T-cell (primary cell): Measurements from ENCODE around the gene ANK3. TPM values are rescaled to one million over a fixed set of nuclear protein-coding genes. Genes with fewer than 3 reads are reported as not detected.

Experiments used
- ATAC-seq, 4 experiments: fragments of 200-7000 bp in 3 of 4; fragments of 150-1000 bp in 1 of 4; cut with Tn5 transposase; replicated peaks in 1 of 4; 1 replicate in 3 of 4; 2 replicates in 1 of 4; pipeline ENCODE4 v1.10.0; 2021; ENCODE audit warnings: moderate library complexity in 3 of 4, mild to moderate bottlenecking in 2 of 4, moderate number of reproducible peaks in 1 of 4
- CTCF ChIA-PET, 2 donors: fragments of 300-600 bp; sonication (Branson Sonifier 250); formaldehyde crosslinking; loops; one replicate each; lab custom pipeline; 2022; ENCODE audit warnings: antibody characterized with exemption in 2 of 2; lab: Charles Lee
- POLR2A ChIA-PET, 2 donors: fragments of 300-600 bp; sonication (Branson Sonifier 250); formaldehyde crosslinking; loops; one replicate each; lab custom pipeline; 2022; ENCODE audit warnings: antibody characterized with exemption in 2 of 2; lab: Charles Lee
- DNase-seq, 35 experiments: peaks; one replicate each; pipeline versions ENCODE4 v3.0.0 to v3.0.0-alpha.2; 2013 to 2023
- H3K27ac ChIP-seq: one replicate; pipeline ENCODE4 v1.5.1; 2013; ENCODE audit warnings: low read length
- H3K27me3 ChIP-seq, 2 experiments: replicated peaks in 1 of 2; 1 replicate in 1 of 2; 2 replicates in 1 of 2; pipeline versions ENCODE4 v1.6.1 to v1.7.0; 2013; ENCODE audit warnings: low read length in 1 of 2, mixed read lengths in 1 of 2; ENCODE audit not compliant: control insufficient read depth in 2 of 2, insufficient read depth in 2 of 2; ENCODE audit errors: extremely low read depth in 1 of 2
- H3K36me3 ChIP-seq, 2 donors: 1 replicate in 1 of 2; 2 replicates in 1 of 2; pipeline versions ENCODE4 v1.6.1 to v1.7.0; 2013; ENCODE audit warnings: low read length in 1 of 2; ENCODE audit not compliant: control insufficient read depth in 2 of 2, insufficient read depth in 1 of 2; ENCODE audit errors: extremely low read depth in 1 of 2
- H3K4me1 ChIP-seq, 2 experiments: 1 replicate in 1 of 2; 2 replicates in 1 of 2; pipeline versions ENCODE4 v1.6.1 to v1.7.0; 2013; ENCODE audit warnings: low read length in 2 of 2, mixed read lengths in 1 of 2; ENCODE audit not compliant: insufficient read depth in 2 of 2, control insufficient read depth in 1 of 2; ENCODE audit errors: extremely low read depth in 1 of 2
- H3K4me3 ChIP-seq, 2 donors: 1 replicate in 1 of 2; 2 replicates in 1 of 2; pipeline versions ENCODE4 v1.5.1 to v1.7.0; 2013; ENCODE audit warnings: mild to moderate bottlenecking in 2 of 2, low read length in 1 of 2, moderate library complexity in 1 of 2; ENCODE audit not compliant: control insufficient read depth in 1 of 2; ENCODE audit errors: extremely low read depth in 1 of 2
- H3K9me3 ChIP-seq: 2 replicates; pipeline ENCODE4 v1.7.0; 2013
- H3K27ac Mint-ChIP-seq, 2 donors: one replicate each; pipeline ENCODE4 v1.8.0; 2020 to 2021; ENCODE audit warnings: mild to moderate bottlenecking in 2 of 2, mixed read lengths in 2 of 2
- H3K27me3 Mint-ChIP-seq, 2 donors: one replicate each; pipeline ENCODE4 v1.8.0; 2021 to 2022; ENCODE audit warnings: mixed read lengths in 2 of 2
- H3K36me3 Mint-ChIP-seq: one replicate; pipeline ENCODE4 v1.8.0; 2021; ENCODE audit warnings: mixed read lengths
- H3K4me1 Mint-ChIP-seq, 3 donors: one replicate each; pipeline ENCODE4 v1.8.0; 2020 to 2022; ENCODE audit warnings: mixed read lengths in 3 of 3, mild to moderate bottlenecking in 1 of 3
- H3K4me3 Mint-ChIP-seq, 3 donors: one replicate each; pipeline ENCODE4 v1.8.0; 2020 to 2022; ENCODE audit warnings: mild to moderate bottlenecking in 3 of 3, mixed read lengths in 3 of 3, moderate library complexity in 3 of 3
- H3K9me3 Mint-ChIP-seq, 3 donors: one replicate each; pipeline ENCODE4 v1.8.0; 2020 to 2022; ENCODE audit warnings: mixed read lengths in 3 of 3
- WGBS: methylation state at CpG from one replicate; pipeline ENCODE4 v1.1.5; 2013; ENCODE audit warnings: missing lambda C conversion rate; ENCODE audit not compliant: insufficient coverage; 5-methylcytosine and 5-hydroxymethylcytosine counted together
- total RNA-seq, 35 experiments: library from RNA in 6 of 35; stranded (reverse) in 6 of 35; fragments of 120-200 nt in 1 of 35; gene quantifications; one replicate each; pipeline versions ENCODE4 v1.2.1 to v1.2.4 and lab custom pipeline; 2013 to 2026

Gene ANK3
- total RNA-seq, 5 donors from 2014 or later (not counting 1 experiment from before 2014, with no cell fraction given), result 43.0 to 74.8 (median 56.7) TPM

GRCh38 chr10:60349426-60349825, 40.2 kb downstream of the ANK3 start:
- no peaks in the 10 kb centered on the region for H3K9me3 ChIP-seq
- no peaks in the 10 kb centered on the region for H3K36me3 ChIP-seq
- no peak overlapping the region for H3K27ac ChIP-seq
- H3K4me3 Mint-ChIP-seq, result no peak overlapping the region
- no CpG with 5 or more reads among the region's 2 CpGs for WGBS
- no peaks in the 10 kb centered on the region for H3K36me3 Mint-ChIP-seq
- POLR2A ChIA-PET, result interaction anchor here in 1 of 2 donors (0.6 kb wide), 1 partner anchor 1773 kb away, joined by 3 read pairs; no protein-coding TSS in a partner anchor
- no peaks in the 10 kb centered on the region for H3K4me1 ChIP-seq
- peaks cover 0 to 22% (median 13%) of the 10 kb centered on the region in 3 donors for H3K4me1 Mint-ChIP-seq
- no peak overlapping the region for H3K4me3 ChIP-seq
- H3K27me3 ChIP-seq, result no peaks in the 10 kb centered on the region
- ATAC-seq (no peak), DNase-seq (no peak)
- H3K27ac Mint-ChIP-seq, result no peak overlapping the region
- CTCF ChIA-PET, result no interaction called here
- H3K9me3 Mint-ChIP-seq, result no peaks in the 10 kb centered on the region
- no peaks in the 10 kb centered on the region for H3K27me3 Mint-ChIP-seq

- no peak overlapping the region for H3K4me3 Mint-ChIP-seq
- no peaks in the 10 kb centered on the region for H3K4me1 ChIP-seq
- peaks cover 0 to 22% (median 13%) of the 10 kb centered on the region in 3 donors for H3K4me1 Mint-ChIP-seq
- DNase-seq (no peak), ATAC-seq (no peak)
- no peaks in the 10 kb centered on the region for H3K36me3 ChIP-seq
- no peak overlapping the region for H3K27ac Mint-ChIP-seq
- ChIA-PET POLR2A (interaction anchor here in 1 of 2 donors (0.6 kb wide), 1 partner anchor 1773 kb away, joined by 3 read pairs; no protein-coding TSS in a partner anchor), CTCF (no interaction called here)
- H3K27me3 ChIP-seq, result no peaks in the 10 kb centered on the region
- H3K9me3 ChIP-seq, result no peaks in the 10 kb centered on the region
- no peak overlapping the region for H3K27ac ChIP-seq
- H3K36me3 Mint-ChIP-seq, result no peaks in the 10 kb centered on the region
- H3K9me3 Mint-ChIP-seq, result no peaks in the 10 kb centered on the region
- H3K4me3 ChIP-seq, result no peak overlapping the region
- WGBS, result 100% methylated on average over 1 of the region's 2 CpGs
- H3K27me3 Mint-ChIP-seq, result no peaks in the 10 kb centered on the region
These were observed 40.7 kb downstream of the ANK3 start for GRCh38 chr10:60348982-60349381.

GRCh38 chr10:60347270-60347669, 42.4 kb downstream of the ANK3 start:
- Mint-ChIP-seq H3K4me1 (peaks cover 0 to 18% (median 17%) of the 10 kb centered on the region in 3 donors), H3K36me3 (no peaks in the 10 kb centered on the region), H3K27me3 (no peaks in the 10 kb centered on the region), H3K27ac (no peak overlapping the region), H3K4me3 (no peak overlapping the region), H3K9me3 (no peaks in the 10 kb centered on the region)
- CTCF ChIA-PET, result no interaction called here
- ATAC-seq (no peak), DNase-seq (no peak)
- Histone ChIP-seq H3K27me3 (no peaks in the 10 kb centered on the region), H3K9me3 (no peaks in the 10 kb centered on the region), H3K36me3 (no peaks in the 10 kb centered on the region), H3K27ac (no peak overlapping the region), H3K4me1 (no peaks in the 10 kb centered on the region), H3K4me3 (no peak overlapping the region)
- WGBS, result 100% methylated on average over 1 of the region's 1 CpG
- POLR2A ChIA-PET, result no interaction called here

- H3K4me1 Mint-ChIP-seq, result peaks cover 0 to 20% (median 16%) of the 10 kb centered on the region in 3 donors
- H3K27ac Mint-ChIP-seq, result no peak overlapping the region
- POLR2A ChIA-PET, result no interaction called here
- Histone ChIP-seq H3K4me1 (no peaks in the 10 kb centered on the region), H3K4me3 (no peak overlapping the region), H3K27ac (no peak overlapping the region), H3K27me3 (no peaks in the 10 kb centered on the region), H3K9me3 (no peaks in the 10 kb centered on the region), H3K36me3 (no peaks in the 10 kb centered on the region)
- H3K9me3 Mint-ChIP-seq, result no peaks in the 10 kb centered on the region
- CTCF ChIA-PET, result no interaction called here
- no CpG with 5 or more reads among the region's 1 CpG for WGBS
- H3K36me3 Mint-ChIP-seq, result no peaks in the 10 kb centered on the region
- no peak overlapping the region for H3K4me3 Mint-ChIP-seq
- ATAC-seq (no peak), DNase-seq (no peak)
- no peaks in the 10 kb centered on the region for H3K27me3 Mint-ChIP-seq
These were observed 43.0 kb downstream of the ANK3 start for GRCh38 chr10:60346661-60347060.

GRCh38 chr10:60343254-60343653, 46.4 kb downstream of the ANK3 start:
- Histone ChIP-seq H3K9me3 (no peaks in the 10 kb centered on the region), H3K4me3 (no peak overlapping the region), H3K4me1 (no peaks in the 10 kb centered on the region), H3K27me3 (no peaks in the 10 kb centered on the region), H3K27ac (no peak overlapping the region), H3K36me3 (no peaks in the 10 kb centered on the region)
- no peaks in the 10 kb centered on the region for H3K36me3 Mint-ChIP-seq
- ChIA-PET POLR2A (no interaction called here), CTCF (no interaction called here)
- no peaks in the 10 kb centered on the region for H3K9me3 Mint-ChIP-seq
- no CpG with 5 or more reads among the region's 1 CpG for WGBS
- ATAC-seq (no peak), DNase-seq (no peak)
- H3K4me1 Mint-ChIP-seq, result peaks cover 0 to 16% (median 5%) of the 10 kb centered on the region in 3 donors
- H3K27me3 Mint-ChIP-seq, result no peaks in the 10 kb centered on the region
- H3K4me3 Mint-ChIP-seq, result no peak overlapping the region
- H3K27ac Mint-ChIP-seq, result no peak overlapping the region

GRCh38 chr10:60341969-60342368, 47.7 kb downstream of the ANK3 start:
- Mint-ChIP-seq H3K4me1 (peaks cover 0 to 13% (median 5%) of the 10 kb centered on the region in 3 donors), H3K36me3 (no peaks in the 10 kb centered on the region), H3K9me3 (no peaks in the 10 kb centered on the region), H3K27me3 (no peaks in the 10 kb centered on the region), H3K27ac (no peak overlapping the region), H3K4me3 (no peak overlapping the region)
- Histone ChIP-seq H3K4me1 (no peaks in the 10 kb centered on the region), H3K9me3 (no peaks in the 10 kb centered on the region), H3K36me3 (no peaks in the 10 kb centered on the region), H3K4me3 (no peak overlapping the region), H3K27ac (no peak overlapping the region), H3K27me3 (no peaks in the 10 kb centered on the region)
- no CpG with 5 or more reads among the region's 4 CpGs for WGBS
- CTCF ChIA-PET, result no interaction called here
- POLR2A ChIA-PET, result interaction anchor here in 1 of 2 donors (0.6 kb wide), 1 partner anchor 25 kb away, joined by 4 read pairs; no protein-coding TSS in a partner anchor
- DNase-seq (no peak), ATAC-seq (no peak)

- H3K27me3 ChIP-seq, result no peaks in the 10 kb centered on the region
- no peak overlapping the region for H3K27ac ChIP-seq
- POLR2A ChIA-PET, result no interaction called here
- no peak overlapping the region for H3K4me3 ChIP-seq
- Mint-ChIP-seq H3K27me3 (no peaks in the 10 kb centered on the region), H3K4me3 (no peak overlapping the region), H3K9me3 (no peaks in the 10 kb centered on the region), H3K36me3 (no peaks in the 10 kb centered on the region), H3K4me1 (peaks cover 0 to 13% (median 5%) of the 10 kb centered on the region in 3 donors), H3K27ac (no peak overlapping the region)
- no peak for DNase-seq
- CTCF ChIA-PET, result no interaction called here
- H3K4me1 ChIP-seq, result no peaks in the 10 kb centered on the region
- H3K9me3 ChIP-seq, result no peaks in the 10 kb centered on the region
- no peak for ATAC-seq
- H3K36me3 ChIP-seq, result no peaks in the 10 kb centered on the region
- WGBS, result 63% methylated on average over 1 of the region's 1 CpG
These were observed 48.7 kb downstream of the ANK3 start for GRCh38 chr10:60340973-60341372.
